HG03575 (cell line): Measurements from ENCODE around the gene KIAA0753.

Experiments used
- ATAC-seq: cut with Tn5 transposase; IDR thresholded peaks from one replicate; pipeline ENCODE4 v1.9.1; 2021; ENCODE audit not compliant: unreplicated experiment, insufficient number of reproducible peaks, low FRiP score; ENCODE audit errors: extremely low read depth

The KIAA0753 gene

DNA sequence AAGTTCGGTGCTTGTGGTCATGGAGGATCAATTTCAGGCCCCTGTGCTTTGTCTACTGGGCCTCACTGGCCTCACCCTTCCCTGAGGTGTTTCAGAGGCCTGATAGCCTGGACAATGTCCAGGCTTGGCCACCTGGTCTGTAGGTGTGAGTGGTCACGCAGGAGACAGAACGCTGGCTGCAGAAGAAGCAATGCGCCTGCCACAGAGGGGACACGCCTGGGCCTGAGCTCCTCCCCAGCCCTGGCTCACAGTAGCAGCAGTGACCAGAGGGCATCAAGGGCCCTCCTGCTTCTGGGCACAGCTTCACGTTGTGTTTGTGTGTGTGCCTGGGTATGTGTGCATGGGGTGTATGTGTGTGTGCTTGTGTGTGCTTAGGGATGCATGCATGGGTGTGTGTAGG is 82.2 kb downstream of the KIAA0753 start:
- ATAC-seq = no peak

DNA sequence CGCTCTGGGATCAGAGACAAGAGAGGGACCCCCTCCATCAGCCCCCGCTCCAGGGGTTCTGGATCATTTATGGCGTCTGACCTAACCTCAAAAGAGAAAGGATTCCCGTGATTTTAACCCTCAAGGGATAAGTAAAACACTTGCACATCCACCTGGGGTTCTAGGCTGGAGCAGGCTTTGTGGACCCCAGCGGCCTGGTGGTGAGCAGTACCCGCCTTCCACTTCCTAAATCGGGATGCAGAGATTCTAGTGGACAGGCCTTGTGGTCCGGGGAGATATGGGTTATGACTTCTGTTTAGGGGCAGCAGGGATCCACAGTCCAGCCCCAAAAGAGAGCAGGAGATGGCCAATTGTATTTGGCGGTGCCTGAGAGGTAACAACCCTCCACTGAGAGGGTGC is 83.5 kb downstream of the KIAA0753 start:
- no peak for ATAC-seq

DNA sequence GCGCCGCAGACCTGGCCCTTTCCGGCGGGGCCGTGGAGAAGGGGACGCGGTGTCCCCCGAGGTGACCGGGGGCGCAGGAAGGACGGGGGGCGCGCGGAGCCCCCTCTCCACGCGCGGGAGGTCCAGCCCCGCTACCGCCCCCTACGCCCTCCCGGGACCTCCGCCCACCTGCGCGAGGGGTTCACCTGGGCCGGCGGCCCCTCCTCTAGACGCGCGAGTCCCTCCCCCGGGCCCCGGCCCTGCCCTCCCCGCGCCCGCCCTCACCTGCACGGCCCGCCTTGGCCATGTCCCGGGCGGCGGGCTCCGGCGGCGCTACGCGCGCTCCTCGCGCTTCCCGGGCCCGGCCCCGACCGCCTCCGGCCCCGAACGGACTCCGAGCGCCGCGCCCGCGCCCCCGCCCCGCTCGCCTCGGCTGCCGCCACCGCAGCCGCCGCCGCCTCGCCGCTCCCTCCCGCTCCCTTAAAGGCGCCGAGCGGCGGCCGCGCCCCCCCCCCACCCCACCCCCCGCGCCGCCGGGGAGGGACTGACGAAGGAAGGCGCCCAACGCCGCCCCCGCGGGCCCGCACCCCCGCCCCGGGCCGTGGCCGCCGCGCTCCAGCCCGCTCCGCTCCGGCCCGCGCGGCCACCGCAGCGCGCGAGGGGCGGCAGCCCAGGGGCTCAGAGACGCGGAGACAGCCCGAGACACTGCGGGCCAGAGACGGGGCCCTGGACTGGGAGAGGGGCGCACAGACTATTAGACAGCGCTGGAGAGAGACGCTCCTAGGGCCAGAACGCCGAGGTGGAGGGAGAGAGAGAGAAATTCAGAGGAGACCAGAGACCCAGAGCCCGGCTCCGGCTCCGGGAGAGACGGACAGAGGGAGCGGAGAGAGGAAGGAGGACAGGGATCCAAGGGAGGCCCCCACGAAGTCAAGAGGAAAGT is 84.1 kb downstream of the KIAA0753 start, which contains the start of gene PITPNM3:
Gene PITPNM3, minus strand, starts transcription at position 435 of the 919 bp plus-strand sequence. Its CDS starts 149 bp downstream, at position 286.
- no peak for ATAC-seq

DNA sequence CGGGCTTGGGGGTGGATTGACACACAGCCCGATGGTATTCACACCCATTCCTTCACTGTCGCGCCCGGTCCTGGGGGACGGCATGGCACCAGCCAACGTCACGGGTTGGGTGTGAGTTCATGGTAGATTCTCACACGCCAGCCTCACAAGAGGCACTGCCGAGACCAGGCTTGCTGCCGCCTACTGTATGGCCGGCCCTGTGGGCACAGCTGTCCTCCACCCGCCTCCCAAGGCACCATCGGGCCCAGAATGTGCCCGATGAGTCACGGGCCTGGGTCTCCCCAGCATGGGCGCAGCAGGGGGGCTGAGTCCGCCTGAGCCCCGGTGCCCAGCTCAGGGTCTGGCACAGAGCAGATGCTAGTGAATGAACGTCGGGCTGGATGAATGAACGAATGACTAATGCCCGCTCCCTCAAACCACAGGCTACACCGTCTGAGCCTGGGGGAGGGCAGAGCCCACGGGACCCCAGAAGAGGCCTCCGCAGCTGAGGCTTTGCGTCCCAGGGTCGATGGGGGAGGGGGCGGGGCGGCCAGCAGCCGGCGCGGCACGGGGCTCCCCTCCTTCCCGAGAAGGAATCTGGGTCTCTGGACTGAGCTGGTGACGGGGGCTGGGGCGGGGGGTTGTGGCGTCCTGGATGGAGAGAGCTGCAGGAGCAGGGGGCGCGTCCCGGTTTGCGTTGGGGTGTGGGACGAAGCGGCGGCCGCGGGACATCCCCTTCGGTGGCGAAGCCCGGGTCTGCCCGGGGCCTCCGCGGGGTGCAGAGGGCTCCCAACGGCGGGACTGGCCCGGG is 85.0 kb downstream of the KIAA0753 start:
- no peak for ATAC-seq

DNA sequence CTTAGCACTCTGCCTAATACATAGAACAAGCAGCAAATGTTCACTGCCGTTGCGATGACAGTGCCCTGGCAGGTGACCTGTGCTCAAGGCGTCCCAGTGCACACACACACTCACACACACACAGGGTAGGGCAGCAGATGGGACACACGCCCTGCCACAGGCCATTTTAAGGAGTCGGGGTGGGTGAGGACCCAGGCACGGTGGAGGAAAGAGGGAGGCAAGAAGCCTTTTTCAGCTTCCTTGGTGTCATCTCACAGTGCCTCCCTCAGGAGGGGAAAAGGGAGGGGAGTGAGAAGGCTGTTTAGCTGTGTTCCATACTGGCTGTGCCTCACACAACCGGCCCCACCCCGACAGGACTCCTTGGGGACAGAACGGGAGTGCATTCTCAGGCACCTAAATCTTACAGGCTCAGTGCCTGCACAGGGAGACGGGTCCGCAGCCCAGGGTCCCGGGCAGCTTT is 85.6 kb downstream of the KIAA0753 start:
- no peak for ATAC-seq

DNA sequence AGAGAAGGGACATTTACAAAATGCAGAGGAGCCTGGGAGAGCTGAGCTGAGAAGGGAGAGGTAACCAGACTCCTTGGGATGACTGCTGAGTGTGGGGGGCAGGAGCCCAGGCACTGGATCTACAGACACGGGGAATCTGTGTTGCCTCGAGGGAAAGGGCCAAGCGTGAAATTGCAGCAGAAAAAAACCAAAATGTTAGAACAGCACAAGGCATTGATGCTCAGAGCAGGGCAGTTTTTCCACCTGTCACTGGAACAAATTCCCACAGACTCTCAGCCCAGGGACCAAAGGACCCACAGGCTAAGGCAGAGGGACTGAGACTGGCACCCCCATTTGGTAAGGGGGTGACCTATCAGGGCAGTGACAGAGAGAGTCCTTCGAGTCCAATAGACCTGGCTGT is 86.2 kb downstream of the KIAA0753 start:
- no peak for ATAC-seq

DNA sequence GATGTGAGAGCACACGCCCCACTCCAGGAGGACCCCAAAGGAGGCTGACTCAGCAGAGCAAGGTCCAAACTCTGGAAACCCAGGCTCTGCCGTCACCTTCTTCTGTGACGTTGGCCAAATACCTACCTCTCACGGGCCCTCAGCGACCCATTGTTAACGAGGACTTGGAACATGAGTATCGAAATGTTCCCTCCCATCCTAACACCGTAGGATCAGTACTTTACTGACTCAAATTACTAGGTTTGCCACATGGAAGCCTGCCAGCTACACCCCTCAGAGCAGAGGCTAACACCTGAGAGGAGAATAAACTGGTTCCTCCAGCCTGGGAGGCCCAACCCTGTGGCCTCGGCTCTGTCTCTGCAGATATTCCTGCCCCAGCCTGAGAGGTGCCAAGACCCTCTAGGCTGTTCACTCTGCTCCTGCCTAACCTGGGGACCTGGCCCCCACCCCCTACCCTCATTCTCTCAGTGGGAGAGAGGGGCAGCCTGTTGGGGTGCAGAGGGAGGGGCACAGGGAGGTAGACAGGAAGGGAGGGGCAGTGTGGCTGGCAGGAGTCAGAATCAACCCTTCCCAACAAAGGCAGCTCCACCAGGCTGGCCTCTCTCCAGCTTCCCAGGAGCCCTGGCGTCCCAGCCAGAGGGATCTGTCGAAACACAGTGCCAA is 88.5 kb downstream of the KIAA0753 start:
- ATAC-seq = no peak

DNA sequence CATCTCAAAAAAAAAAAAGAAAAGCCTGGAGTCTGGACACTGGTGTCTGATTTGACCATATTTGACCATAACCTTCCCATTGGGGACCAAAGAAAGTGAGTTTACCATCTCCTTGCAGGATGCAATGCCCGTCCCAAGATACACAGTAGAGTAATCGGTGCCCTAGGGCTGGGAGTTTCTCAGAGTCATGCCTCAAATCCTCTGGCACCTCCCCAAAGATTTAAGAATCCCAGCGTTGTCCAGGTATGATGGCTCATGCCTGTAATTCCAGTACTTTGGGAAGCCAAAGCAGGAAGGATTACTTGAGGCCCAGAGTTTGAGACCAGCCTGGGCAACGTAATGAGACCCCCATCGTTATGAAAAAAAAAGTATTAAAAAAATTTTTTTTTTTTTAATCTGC is 89.2 kb downstream of the KIAA0753 start:
- ATAC-seq = no peak

DNA sequence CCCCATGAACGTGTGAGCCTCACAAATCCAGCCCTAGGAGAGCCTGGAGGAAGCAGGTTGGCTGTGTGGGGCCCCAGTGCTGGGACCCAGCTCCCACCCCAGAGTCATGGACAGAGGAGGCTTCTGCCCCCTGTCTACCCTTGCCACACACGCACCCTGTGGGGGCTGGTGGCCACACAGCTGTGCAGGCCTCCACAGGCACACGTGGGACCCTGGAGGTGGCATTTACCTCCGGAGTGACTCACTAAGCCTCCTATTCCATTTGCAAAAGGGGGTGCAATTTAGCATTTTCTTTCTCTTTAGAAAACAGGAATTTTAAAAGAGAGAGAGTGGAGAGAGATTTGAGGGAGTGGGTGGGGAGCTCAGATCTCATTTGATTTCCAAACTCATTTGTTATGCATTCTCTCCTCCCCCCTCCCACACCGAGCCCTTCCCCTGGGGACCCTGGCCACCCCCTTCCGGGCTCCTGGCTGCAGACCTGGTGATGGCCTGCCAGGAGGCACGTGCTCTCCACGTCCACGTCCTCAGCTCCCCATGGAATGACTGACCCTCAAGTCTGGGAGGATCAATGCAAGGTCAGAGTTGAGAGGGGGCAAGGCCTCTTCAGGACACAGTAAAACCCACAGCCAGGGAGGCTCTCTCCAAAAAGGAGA is 91.0 kb downstream of the KIAA0753 start:
- no peak for ATAC-seq

DNA sequence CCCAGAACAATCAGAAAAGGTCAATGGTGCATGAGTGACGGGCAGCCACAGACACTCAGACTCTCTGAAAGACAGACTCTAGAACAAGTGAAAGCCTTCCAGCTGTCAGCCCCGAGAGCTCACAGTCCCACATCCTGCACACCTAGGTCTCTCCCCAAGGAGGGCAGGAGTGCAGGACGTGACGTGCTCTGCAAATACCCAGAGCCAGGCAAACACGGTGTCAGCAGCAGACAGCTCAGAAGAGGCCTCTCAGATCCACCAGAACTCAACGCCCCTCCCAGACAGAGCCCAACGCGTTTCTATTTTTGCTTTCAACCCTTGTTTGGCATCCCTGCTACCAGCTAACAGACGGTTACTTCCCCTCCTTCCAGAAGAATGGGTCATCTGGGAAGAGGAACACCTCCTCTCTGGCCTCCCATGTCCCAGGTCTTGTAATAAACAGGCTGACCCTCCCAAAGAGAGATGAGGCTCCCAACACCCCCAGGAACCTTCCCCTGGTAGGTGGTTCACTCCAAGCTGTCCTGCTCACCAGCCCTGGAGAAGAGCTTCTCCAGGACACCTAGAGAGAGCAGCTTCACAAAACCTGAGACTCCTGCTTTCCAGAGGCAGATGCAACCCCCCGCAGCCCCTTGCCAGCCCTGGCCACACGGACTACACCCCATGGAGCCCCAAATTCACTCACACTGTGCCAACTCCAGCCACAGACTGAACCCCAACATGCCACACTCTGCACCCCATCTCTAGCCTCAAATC is 91.8 kb downstream of the KIAA0753 start:
- no peak for ATAC-seq

DNA sequence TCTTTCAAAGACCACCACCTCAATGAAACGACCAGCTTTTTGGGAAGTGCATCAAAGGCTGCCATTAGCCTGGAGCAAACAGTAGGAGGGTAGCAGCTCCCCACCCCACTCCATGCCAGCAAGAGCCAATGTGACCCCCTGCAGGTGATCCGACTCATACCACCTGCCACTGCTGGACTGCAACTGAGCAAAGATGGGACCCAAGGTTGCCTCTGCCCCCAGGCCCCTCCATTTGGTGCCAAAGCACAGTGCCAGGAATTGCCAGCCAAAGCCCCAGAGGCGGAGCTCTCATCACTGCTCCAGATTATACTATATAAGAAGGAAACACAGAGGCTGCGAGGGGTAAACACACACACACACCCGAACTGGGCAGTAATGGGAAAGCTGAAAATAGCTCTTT is 92.5 kb downstream of the KIAA0753 start:
- no peak for ATAC-seq

DNA sequence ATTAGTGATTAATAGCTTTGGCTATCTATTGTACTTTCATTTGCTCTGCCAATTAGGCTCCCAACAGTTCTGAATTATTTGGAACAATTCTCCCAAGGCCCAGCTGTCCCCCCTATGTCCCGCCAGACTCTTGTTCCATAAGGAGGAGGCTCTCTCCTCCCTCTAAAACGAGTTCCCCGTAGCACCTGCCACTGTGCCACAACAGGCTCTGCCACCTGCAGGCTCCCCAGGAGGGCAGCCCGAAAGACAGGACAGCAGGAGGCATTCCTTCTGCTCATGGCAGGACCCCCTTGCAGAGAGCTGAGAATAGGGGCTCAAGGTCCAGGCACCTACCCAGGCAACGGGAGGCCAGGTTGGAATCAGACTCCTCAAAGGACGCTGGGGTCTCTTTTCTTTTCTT is 93.2 kb downstream of the KIAA0753 start:
- no peak for ATAC-seq

DNA sequence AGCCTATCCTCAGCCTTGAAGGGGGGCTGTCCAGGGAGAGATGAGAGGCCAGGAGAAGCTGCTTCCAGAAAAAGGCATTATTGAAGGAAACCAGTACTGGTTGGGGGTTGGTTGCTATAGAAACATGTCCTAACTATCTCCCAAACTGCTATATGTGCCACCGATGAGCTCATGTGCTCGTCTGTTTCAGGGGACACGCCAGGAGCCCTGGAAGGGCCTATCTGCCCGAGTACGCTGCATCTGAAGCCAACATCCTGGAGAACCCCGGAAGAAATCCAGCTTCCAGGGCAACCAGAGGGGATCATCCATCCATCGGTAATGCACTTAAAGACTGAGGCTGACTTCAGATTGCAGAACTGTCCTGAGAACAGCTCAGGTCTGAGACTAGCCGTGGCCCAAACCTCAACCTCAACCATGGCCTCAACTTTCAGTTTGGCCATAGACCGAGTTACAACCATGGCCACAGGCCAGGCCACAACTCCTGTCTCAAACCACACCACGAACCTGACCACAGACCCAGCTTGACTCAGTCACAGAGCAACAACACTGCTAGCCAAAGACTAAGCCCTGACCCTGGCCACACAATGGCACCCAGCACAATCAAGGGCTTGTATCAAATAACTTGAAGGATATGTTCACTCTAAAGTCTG is 94.3 kb downstream of the KIAA0753 start:
- no peak for ATAC-seq

DNA sequence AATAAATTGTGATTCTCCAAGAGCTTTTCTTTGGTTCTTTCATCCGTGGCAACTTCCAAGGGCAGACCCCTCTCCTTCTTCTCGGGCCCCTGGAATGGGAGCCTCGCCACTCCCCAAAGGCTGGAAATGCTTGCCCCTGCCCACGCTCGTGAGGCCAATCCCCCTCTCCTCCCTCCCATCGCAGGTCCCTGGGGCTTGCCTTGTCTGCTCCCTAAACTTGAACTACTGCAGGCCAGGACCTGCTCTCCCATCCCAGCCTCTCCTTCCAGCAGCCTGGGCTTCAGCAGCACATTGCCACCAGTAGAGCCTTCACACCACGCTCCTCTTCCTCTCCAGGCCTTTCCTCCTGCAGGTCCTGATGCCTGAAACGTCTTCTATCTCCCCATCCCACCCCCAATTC is 95.2 kb downstream of the KIAA0753 start:
- no peak for ATAC-seq

DNA sequence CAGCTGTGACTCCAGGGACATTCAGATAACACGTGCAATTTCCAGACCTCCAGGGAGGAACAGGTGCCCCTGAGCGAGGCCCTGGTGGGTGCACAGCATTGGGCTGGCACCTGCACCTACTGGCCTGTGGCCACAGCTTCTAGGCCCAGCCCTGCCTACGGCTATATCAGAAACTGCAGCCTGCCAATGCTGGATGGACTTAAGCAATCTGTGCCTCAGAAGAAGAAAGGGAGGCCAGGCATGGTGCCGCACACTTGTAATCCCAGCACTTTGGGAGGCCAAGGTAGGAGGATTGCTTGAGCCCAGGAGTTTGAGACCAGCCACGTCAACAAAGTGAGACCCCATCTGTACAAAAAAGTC is 96.5 kb downstream of the KIAA0753 start:
- no peak for ATAC-seq

DNA sequence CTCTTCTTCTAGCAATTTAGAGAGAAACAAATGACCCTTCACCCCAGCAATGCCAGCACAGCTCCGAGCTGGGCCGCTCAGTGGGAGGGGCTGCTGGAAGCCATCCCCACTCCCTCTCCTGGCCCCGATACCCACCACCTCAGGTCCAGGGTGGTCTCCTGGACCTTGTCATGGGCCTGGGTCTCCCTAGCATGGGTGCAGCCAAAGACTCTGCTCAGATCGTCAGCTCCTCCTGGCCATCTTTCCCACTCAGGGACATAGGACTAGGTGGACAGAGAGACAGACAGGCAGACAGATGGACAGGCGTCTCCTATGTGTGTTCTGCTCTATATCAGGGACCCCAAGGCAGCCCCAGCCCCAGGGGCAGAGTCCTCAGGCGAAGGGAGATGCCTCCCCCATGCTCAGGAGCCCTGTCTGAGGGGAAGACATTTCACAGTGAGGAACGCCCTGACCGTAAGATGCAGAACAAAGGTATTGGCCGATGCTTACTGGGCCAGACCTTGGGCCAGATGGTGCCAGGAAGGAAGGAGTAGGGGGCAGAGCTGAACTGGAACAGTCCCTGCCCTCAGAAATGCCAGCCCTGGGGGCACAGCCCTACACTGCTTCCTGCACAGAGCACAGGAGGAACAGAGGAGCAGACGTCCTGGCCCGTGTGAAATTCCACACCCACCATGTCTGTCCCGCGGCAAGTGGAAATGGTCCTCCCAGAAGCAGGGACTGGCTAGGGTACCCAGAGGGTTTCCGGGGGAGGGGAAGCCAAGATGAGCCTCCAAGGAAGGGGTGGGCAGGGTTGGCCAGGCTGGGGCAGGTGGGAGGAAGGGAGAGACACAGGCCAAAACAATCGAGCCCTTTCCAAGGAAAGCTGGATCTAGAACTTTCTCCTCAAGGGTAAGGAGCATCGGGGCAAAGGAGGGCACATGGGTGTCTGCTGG is 97.2 kb downstream of the KIAA0753 start:
- ATAC-seq = no peak

DNA sequence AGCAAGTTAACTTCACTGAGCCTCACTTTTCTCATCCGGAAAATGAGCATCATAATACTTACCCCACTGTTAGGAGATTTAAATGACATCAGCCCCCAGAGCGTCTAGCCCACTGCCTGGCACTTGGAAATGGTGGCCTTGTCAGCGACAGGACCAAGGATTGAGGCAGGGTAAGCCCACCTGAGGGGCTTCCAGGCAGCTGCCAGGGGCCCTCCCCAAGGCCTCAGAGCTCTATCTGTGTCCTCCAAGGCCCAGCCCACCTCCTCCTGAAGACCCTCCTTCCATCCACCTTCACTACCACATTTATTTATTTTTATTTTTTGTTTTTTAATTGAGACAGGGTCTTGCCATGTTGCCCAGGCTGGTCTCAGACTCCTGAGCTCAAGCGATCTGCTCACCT is 97.9 kb downstream of the KIAA0753 start:
- no peak for ATAC-seq
